ENCODE results near the gene RCBTB1.
"Not testable (repeated sequence)": the region's sequence is repeated elsewhere in the genome, so short reads cannot be mapped to it uniquely, and the experiment has no call there.

The RCBTB1 gene

DNA sequence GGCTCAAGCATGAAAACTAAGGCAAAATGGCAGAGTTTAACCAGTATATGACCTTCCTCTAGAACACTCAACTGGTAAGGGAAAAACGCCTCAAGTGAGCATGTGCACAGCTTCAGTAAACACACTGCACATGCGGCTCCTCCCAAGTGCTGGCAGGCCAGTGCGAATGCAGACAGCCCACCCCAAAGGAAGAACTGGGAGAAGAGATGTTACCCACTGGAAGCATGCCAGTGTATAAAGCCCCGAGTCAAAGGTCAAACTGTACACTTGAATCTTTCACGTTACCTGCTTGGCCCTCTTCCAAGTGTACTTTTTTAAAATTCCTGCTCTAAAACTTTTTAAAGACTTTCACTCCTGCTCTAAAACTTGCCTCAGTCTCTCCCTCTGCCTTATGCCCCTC, 19.2 kb upstream of the RCBTB1 start:
- no peak for DNase-seq (ENCODE audit: low read depth in 2 of 2)

DNA sequence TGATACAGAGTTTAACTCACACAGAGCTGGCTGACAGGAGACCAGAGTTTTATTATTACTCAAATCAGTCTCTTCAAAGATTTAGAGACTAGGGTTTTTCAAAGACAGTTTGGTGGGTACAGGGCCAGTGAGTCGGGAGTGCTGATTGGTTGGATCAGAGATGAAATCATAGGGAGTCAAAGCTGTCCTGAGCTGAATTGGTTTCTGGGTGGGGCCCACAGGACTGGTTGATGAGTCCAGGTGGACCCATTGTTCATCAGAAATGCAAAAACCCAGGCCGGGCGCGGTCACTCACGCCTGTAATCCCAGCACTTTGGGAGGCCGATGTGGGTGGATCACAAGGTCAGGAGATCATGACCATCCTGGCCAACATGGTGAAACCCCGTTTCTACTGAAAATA, 17.3 kb upstream of the RCBTB1 start:
- not testable (repeated sequence) for DNase-seq (ENCODE audit: low read depth in 2 of 2)

DNA sequence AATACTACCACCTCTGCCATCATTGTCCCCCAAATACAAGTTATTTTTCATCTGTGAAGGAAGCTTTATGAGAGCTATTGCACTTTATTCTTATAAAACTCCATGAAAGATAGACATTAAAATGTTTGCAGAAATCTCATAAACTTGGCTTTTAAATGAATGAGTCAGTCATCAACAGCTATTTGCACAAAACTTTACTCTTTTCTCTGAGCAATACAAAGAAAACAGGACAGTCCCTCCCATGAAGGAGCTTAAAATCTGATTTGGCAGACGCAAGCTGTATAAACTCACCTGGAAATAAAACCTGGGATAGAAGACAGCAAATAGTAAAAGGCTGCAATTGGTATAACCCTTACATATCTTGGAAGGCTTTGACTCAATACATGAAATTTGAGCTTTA, 16.6 kb upstream of the RCBTB1 start:
- no peak for DNase-seq (ENCODE audit: low read depth in 2 of 2)

DNA sequence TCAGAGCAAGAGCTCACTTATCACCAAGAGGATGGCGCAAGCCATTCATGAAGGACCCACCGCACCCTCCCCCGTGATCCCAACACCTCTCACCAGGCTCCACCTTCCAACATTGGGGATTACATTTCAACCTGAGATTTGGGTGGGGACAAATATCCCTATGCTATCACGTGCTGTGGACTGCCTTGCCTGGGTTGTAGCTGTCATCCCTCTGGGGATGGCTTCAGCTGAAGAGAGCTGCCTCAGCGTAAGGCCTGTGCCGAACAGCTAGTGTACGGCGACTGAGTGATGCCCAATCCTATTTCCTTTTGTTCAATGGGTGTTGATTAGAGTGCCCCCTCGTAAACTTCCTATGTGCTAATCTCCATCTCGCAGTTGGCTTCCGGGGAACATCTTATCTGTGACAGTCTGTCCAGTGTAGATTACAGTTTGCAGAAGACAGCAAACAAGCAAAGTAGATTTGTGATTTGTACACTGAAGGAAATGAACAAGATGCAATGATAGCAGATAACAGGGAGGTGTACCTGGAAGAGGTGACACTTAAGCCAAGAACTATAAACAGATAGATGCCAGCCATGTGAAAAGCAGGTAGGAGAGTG, 11.8 kb upstream of the RCBTB1 start:
- DNase-seq (ENCODE audit: low read depth in 2 of 2): no peak

DNA sequence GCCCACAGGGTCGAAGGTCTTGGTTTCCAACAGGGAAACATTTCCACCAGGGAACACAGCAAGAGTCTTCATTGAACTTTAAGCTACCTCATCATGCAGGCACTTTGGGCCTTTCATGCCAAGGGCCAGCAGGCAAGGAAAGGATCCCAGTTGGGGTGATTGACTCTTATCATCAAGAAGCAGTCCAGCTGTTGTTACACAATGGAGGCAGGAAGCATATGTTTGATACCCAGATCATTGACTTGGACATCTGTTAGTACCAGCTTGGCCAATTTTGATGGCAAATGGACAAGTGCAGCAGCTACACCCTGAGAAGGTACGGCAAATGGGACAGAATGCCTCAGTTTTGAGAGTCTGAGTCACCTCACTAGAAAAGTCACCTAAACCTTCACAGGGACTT, 10.9 kb upstream of the RCBTB1 start:
- DNase-seq (ENCODE audit: low read depth in 2 of 2): no peak

DNA sequence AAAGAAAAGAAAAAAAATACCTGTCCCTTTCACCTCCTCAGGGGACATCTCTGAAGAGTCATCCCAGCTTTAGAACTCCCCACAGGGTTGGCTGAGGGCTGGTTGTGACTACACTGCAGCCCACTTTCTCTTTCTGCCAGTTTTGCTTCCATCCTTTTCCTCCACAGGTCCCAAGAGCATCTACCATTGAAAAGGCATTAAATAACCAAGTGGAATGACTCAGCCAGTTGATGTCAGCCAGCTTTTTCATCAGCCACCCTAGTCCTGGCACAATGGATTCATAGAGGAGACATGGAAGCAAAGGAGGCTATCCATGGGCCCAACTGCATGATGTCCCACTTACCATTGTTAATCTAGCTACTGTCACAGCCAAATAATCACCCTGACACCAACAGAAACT, 9.2 kb upstream of the RCBTB1 start:
- no peak for DNase-seq (ENCODE audit: low read depth in 2 of 2)

DNA sequence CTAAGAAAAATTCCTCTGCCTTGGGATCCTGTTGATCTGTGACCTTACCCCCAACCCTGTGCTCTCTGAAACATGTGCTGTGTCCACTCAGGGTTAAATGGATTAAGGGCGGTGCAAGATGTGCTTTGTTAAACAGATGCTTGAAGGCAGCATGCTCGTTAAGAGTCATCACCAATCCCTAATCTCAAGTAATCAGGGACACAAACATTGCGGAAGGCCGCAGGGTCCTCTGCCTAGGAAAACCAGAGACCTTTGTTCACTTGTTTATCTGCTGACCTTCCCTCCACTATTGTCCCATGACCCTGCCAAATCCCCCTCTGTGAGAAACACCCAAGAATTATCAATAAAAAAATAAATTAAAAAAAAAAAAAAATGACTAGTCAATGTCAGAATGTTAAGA, 8.5 kb upstream of the RCBTB1 start:
- not testable (repeated sequence) for DNase-seq (ENCODE audit: low read depth in 2 of 2)

DNA sequence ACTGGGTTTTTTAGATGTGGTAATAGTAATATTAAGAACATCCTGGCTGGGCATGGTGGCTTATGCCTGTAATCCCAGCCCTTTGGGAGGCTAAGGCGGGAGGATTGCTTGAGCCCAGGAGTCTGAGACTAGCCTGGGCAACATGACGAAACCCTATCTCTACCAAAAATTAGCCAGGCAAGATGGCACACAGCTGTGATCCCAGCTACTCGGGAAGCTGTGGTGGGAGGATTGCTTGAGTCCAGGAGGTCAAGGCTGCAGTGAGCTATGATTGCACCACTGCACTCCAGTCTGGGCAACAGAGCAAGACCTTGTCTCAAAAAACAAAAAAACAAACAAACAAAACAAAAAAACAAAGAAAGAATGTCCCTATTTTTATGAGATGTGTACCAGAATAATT, 5.4 kb upstream of the RCBTB1 start:
- DNase-seq (ENCODE audit: low read depth in 2 of 2): not testable (repeated sequence)

DNA sequence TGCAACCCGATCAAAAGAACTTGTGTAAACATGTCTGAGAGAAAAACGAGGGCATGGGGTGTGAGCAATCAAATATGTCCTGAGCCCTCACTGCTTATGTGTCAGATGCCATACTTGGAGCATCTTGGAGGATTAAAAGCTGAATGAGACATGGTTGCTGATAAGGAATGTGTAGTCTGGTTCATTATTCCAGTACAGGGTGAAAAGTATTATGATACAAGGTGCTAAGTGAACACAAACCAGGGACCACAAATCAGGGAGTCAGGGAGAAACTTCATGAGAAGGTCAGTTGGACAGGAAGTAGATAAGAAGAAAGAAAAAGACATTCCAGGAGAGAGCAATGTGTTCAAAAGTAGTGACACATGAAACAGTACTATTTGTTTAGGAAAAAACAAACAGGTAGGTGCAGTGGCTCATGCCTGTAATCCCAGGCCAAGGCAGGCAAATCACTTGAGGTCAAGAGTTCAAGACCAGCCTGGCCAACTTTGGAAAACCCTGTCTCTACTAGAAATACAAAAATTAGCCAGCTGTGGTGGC, 2.0 kb upstream of the RCBTB1 start:
- no peak for DNase-seq (ENCODE audit: low read depth in 2 of 2)

DNA sequence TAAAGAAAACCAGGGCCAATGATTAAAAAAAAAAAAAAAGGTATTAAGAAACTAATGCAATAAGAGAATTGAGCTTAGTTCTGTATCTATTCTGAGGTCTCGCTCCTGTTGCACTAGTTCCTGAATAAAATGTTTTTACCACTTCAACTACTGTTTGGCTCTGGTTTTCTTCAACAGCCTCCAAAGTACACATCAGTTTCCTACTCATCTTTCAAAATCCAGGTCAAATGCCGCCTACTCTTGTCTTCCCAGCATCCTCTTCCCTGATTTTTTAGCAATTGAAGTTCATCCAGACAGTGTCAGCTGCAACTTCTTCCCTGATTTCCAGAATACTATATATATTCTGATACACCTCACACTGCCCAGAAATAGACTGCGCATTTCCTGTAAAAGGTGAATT, 1.4 kb upstream of the RCBTB1 start:
- no peak for DNase-seq (ENCODE audit: low read depth in 2 of 2)

DNA sequence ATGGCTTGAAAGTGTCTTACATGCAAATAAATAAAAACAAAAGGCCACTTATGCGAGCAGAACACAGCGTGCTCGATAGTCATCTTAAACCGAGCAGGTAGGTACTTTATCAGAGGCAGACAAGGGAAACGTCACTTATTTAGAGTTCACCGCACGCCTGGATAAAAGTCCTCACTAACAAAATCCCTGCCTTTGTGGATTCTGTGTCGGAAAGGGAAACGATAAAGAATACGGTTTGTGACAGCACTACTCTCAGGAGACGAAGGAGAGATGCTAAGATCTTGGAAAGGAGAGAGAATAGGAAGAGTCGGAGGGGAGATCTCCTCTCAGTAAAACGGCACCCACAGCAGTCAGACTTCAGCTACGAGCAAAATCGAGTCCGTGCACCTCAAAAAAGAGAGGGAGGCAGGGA, 581 bp downstream of the RCBTB1 start:
- no peak for DNase-seq (ENCODE audit: low read depth in 2 of 2)

DNA sequence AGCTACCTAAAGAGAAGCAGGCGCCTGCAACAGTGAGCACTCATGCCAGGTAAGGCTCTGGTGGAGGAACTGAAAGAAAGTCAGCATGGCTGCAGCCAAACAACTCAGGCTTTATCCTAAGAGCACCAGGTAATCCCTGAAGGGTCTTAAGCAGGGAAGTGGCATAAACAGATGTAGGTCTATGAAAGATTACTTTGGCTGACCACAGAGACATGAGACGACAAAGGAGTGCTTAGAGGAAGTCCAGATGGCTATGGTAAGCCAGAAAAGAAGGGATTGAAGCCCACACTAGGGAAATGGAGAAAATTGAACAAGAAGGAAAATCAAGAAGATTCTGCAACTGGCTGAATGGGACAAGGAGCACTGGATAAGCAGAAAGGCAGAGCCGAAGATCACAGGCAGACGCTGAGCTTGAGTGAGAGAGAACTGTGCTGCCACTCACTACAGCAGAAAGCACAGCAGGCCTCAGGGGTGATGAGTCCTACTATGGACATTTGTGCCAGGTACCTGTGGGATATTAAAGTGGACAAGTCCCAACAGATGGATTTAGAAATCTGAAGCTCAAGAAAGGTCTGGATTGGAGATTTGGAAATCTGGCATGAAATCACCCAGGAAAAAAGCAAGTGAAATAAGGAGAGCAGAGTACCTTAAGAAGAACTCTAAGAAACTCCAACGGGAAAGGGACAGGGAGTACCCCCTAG, 4.2 kb downstream of the RCBTB1 start:
- no peak for DNase-seq (ENCODE audit: low read depth in 2 of 2)

DNA sequence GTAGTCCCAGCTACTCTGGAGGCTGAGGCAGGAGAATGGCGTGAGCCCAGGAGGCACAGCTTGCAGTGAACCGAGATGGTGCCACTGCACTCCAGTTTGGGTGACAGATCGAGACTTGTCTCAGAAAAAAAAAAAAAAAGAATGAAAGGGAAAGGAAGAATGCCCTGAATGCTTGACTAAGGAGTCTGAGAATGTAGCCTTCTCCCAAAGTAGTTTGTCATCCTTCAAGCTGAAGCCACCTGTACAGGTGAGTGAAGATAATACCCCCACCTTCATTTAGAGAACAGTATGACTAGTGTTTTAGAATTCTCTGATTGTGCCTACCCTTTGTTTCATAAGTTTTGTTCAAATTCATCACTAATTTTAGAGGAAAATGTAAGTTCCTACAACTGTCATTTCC, 5.9 kb downstream of the RCBTB1 start:
- DNase-seq (ENCODE audit: low read depth in 2 of 2): no peak

DNA sequence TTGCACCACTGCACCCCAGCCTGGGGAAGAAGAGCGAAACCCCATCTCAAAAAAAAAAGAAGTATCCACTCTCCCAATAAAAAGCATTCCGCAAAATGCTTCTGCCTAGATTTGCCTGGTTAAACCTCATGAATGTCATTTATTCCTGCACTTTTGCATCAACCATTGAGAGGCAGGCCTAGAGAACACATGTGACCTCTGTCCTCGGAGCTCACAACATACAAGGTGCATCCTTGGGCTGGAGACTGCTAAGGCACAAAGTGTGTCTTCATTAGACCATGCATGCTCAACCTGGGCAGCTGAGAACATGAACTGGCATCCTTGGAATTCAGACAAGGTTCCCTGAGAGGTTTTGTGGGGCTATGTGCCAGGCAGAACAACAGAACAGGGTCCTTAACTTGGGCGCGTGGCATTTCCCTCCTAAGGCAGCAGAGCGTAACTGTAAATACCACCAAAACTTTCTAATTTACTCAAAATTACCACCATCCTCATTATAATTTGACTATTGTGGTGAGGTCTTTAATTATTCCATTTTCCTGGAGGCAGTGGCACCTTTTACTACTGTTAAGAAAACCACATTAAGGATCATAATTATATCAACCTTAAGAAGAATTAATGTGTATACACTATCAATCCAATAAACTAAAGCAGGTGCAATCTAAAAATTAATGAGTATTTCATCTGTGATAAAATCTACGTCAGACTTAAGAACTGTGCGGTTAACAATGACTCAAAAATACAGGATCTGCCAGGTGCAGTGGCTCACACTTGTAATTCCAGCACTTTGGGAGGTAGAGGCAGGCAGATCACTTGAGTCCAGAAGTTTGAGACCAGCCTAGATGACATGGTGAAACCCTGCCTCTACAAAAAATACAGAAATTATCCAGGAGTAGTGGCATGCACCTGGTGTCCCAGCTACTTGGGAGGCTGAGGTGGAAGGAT, 13.8 kb downstream of the RCBTB1 start:
- DNase-seq (ENCODE audit: low read depth in 2 of 2): no peak

DNA sequence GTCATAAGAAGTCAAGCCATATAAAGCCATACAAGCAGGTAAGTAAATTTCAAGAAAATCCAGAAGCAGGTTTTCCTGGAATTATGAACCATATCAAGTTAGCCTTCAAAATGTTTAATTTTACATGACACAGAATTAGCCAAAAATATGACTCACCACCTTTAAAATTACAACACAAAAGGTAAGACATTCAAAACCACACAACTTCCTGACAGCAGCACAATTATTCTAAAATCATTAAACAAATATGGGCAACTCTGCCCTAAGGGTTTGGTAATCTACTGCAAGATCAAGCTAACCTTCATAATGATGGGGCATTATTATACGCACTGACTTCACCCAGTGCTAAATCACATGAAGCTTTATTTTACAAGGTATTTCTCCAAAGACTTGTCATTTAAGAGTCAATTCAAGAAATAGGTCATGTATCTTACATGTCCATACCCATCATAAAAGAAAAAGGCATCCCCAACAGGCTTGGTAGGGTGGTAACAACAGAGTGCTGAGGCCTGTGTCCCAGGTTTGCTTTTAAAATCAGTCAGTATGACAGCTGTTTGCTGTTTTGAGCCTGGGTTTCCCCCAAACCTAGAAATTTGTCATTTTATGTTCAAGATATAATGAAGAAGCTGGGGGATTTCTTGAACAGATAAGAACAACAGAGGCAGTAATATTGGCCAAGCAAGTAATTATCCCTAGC, 15.2 kb downstream of the RCBTB1 start:
- no peak for DNase-seq (ENCODE audit: low read depth in 2 of 2)

DNA sequence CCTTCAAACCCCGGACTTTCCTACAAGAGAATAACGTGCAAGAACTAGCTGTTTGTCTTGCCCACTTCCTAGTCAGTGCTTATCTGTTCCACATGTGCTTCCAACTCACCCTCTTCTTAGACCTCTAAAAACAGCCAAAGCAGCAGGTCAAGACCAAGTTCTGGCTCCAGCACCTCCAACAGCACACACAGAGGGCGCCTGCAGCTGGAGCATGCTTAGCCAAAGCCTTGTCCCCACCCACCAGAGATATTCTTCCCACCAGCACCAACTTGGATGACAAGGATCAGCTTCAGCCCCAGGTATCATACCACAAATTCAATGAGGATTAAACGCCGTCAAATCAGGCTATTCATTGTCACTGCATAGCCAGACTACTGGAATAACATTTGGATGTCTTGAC, 17.9 kb downstream of the RCBTB1 start:
- no peak for DNase-seq (ENCODE audit: low read depth in 2 of 2)

DNA sequence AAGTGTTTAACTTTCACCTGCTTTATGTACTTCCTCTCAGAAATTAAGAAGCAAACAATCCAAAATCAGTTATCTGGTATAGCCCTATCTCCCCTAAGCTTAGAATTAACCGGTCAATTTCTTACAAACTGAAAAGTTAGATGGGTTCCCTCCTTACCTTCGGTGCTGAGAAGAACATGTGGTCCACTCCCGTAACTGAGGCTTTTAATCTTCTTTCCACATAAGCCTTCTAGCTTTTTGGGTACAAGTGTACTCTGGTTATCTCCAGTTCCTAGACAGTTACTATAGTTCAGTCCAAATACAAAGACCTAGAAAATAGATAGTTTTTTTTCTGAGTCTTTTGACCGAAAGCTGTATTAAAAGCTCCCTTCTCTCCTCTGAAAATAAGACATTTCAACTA, 18.9 kb downstream of the RCBTB1 start:
- DNase-seq (ENCODE audit: low read depth in 2 of 2): no peak

DNA sequence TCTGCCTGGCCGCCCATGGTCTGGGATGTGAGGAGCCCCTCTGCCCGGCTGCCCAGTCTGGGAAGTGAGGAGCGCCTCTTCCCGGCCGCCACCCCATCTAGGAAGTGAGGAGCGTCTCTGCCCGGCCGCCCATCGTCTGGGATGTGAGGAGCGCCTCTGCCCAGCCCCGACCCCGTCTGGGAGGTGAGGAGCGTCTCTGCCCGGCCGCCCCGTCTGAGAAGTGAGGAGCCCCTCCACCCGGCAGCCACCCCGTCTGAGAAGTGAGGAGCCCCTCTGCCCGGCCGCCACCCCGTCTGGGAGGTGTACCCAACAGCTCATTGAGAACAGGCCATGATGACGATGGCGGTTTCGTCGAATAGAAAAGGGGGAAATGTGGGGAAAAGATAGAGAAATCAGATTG, 19.9 kb downstream of the RCBTB1 start:
- DNase-seq (ENCODE audit: low read depth in 2 of 2): not testable (repeated sequence)

DNA sequence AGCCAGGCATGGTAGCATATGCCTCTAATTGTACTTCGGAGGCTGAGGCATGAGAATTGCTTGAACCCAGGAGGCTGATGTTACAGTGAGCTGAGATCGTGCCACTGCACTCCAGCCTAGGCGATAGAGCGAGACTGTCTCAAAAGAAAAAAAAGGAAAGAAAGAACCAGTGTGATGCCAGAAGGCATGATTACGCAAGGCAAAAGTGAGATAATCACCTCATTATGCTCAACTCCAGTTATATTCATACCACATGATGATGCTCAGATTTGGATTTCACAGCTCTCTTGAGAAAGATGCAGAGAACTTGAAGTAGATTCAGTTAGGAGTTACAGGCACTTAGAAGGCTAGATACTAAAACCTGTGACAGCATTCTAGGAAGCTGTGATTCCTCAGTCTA, 21.8 kb downstream of the RCBTB1 start:
- DNase-seq (ENCODE audit: low read depth in 2 of 2): peak in 1 of 2 experiments; percentile 3

DNA sequence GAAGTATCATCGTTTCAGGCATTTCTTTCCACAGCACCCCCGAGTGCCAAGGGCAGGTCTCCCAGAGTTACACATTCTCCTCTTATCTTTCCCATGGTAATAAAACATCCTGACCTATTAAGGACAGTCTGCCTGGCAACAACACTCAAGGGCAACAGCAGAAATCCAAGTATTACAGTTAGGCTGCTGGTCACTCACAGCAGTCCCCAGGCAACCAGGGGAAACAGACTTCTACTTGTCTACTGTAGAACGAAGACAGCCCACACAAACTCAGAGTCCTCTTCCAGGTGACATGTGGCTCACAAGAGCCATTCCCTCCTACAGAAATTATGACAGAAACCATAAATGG, 24.3 kb downstream of the RCBTB1 start:
- DNase-seq (ENCODE audit: low read depth in 2 of 2): no peak

DNA sequence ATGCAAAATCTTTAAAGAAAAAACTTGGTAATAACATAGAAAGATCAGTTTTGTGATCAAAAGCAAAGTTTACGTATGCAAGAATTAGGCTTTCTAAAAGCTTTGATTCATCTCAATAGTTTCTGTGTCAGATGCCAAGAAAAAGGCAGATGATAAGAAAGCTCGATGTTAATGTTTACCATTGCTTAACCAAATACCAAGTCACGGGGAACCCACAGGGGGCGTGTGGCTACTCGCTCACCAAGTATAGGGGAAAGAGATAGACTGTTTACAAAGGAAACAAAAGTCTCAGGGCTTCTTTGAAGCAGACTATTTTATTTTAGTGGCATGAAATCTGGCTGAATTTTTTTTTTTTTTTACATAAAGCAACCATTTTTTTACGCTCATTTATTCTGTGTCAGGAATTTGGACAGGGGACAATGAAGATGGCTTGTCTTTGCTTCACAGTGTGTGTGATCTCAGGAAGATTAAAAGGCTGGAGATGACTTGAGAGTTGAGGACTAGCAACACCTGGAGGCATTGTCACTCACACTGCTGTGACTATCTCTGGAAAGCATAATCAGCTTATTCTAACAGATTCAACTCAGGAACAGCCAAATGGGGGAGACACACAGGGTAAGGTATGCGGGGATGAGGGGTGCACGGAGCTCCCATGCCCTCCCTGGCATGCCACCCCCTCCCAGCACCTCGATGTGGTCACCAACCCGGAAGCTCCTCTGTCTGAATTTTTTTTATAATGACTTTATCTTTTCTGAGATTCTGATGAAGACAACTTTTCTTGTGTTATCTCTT, 24.9 kb downstream of the RCBTB1 start:
- no peak for DNase-seq (ENCODE audit: low read depth in 2 of 2)

Data from fibroblast of skin of left quadriceps (primary cell).